Measurements from ENCODE around the gene KCTD6.

- TF ChIP-seq CTCF (conservative IDR thresholded peaks at IDR 0.05; ENCODE audit: low read depth in 2 of 2) (no peak), EZH2 (IDR thresholded peaks at IDR 0.05; ENCODE audit: low read depth, unreplicated experiment) (no peak), ZNF114 (CRISPR knock-in tag; IDR thresholded peaks at IDR 0.05) (no peak), POLR2AphosphoS5 (IDR thresholded peaks at IDR 0.05; ENCODE audit: low read depth) (no peak), CREB1 (CRISPR knock-in tag; IDR thresholded peaks at IDR 0.05; ENCODE audit: low read depth) (no peak), EZH2phosphoT487 (IDR thresholded peaks at IDR 0.05; ENCODE audit: unreplicated experiment) (no peak), ZNF462 (CRISPR knock-in tag; IDR thresholded peaks at IDR 0.05) (no peak), REST (IDR thresholded peaks at IDR 0.05; ENCODE audit: unreplicated experiment) (no peak), NANOG (IDR thresholded peaks at IDR 0.05; ENCODE audit: borderline replicate concordance) (no peak)
Measured at GRCh38 chr3:58478781-58479180, 13.1 kb upstream of the KCTD6 start.
